ENCODE measurements around the gene PDXDC1.
"Not testable (repeated sequence)": the region's sequence is repeated elsewhere in the genome, so short reads cannot be mapped to it uniquely, and the experiment has no call there.

PDXDC1 gene

DNA sequence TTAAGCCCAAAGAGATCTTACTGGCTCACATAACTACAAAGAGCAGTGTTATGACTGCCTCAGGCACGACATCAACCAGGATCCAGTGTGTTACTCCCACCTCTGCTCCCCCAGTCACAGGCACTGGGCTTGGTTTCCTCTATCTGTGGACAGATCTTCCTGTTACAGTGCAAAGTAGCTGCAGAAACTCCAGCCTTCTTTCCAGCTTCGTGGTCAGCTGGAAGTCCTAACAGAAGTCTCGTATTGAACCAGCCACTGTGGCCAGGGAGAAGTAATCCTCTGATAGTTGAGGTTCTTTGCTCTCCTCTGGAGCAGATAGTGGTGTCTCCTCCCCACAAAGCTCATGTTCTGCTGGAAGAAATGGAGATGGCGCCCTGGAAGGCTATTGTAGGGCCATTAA is 41.5 kb downstream of the PDXDC1 start:
- peak; percentile 47 to 64 for DNase-seq

GRCh38 chr16:15016951-15017580 is 42.2 kb downstream of the PDXDC1 start:
- not testable (repeated sequence) for DNase-seq

GRCh38 chr16:15021429-15021828 is 46.6 kb downstream of the PDXDC1 start:
- not testable (repeated sequence) for DNase-seq

DNA sequence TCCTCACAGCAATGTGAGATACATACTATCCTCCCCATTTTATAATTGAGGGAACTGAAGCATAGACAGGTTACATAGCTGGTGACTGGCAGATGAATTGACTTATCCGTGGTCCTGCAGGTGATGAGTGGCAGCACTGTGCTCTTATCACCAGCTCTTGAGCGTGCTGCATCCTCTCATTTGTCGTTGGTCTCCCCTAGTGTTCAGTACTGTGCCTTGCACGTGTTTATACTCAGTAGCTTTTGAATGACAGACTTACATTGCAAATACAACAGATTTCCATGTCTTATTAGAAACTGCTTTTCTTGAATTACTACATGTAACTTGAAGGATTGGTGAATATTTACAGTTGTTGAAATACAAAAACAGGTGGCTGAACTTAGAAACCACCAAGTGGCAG is 47.4 kb downstream of the PDXDC1 start:
- DNase-seq = peak; percentile 67 to 77

GRCh38 chr16:15023381-15024077 is 48.7 kb downstream of the PDXDC1 start:
- DNase-seq = not testable (repeated sequence)

DNA sequence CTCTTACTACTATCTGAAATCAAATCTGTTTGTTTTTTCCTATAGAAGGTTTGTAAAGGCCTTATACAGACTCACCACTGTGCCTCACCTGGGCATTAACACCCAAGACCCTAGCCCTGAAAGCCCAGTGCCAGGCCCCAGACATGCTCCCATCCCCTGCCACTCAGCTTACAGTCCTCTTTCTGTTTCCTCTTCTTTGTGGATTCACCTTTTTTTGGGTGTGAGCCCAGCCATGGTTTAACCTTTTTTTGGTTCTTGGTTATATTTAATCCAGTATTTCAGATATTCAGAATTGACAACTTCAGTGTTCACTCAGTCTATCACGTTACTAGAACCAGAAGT is 50.0 kb downstream of the PDXDC1 start:
- not testable (repeated sequence) for DNase-seq

GRCh38 chr16:15025234-15025951 is 50.6 kb downstream of the PDXDC1 start:
- not testable (repeated sequence) for DNase-seq

GRCh38 chr16:15027051-15027450 is 52.2 kb downstream of the PDXDC1 start:
- not testable (repeated sequence) for DNase-seq

GRCh38 chr16:15027503-15028344 is 52.9 kb downstream of the PDXDC1 start:
- DNase-seq = not testable (repeated sequence)

DNA sequence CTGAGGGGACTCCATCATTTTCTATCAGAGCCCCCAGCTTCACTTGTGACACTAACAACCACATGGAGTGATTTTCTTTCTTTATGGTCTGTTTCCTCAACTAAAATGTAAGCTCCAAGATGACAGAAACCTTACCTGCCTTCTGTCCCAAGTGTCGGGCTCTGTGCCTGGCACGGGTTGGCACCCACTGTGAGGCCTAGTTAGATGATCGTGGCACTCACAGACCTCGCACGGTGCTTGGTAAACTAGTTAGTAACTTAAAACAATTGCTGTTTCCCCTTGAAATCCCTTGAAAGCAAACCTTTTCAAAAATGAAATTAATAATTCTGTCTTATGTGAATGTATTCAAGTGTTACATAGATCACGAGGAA is 53.5 kb downstream of the PDXDC1 start:
- not testable (repeated sequence) for DNase-seq

- DNase-seq = not testable (repeated sequence)
These were observed 54.2 kb downstream of the PDXDC1 start for GRCh38 chr16:15028801-15029698.

GRCh38 chr16:15029749-15030148 is 54.9 kb downstream of the PDXDC1 start:
- DNase-seq = not testable (repeated sequence)

- DNase-seq = peak; percentile 75 to 79
These were observed 56.4 kb downstream of the PDXDC1 start for GRCh38 chr16:15031179-15031578.

GRCh38 chr16:15031586-15031985 is 56.8 kb downstream of the PDXDC1 start:
- DNase-seq = peak; percentile 2 to 24

DNA sequence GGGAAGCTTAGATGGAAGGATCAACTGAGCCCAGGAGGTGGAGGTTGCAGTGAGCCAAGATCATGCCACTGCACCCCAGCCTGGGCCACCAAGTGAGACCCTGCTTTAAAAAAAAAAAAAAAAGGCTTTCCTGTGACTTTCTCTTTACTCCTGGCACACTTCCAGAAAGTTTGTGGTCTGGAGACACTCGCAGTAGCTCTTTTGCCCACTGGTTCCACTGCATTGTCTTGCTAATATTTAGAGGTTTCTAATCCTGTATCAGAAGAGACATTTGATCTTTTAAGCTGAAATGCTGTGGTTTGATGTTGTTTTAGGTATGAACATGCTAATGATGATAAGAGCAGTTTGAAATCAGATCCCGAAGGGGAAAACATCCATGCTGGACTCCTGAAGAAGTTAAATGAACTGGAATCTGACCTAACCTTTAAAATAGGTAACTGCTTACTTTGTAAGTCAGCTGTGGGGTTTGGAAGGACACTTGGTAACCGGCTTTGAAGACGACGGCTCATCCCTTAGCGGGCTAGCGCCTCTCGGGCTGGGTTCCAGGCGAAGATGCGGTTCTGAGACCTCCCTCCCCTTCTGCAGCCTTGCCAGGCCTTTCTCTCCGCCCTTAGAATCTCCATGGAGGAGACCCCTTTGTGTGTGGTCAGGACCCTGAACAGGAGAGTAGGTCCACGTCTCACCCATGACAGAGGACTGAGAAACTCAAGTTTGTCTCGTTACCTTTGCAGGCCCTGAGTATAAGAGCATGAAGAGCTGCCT is 57.9 kb downstream of the PDXDC1 start:
- DNase-seq = peak in 1 of 2 experiments; percentile 27

DNA sequence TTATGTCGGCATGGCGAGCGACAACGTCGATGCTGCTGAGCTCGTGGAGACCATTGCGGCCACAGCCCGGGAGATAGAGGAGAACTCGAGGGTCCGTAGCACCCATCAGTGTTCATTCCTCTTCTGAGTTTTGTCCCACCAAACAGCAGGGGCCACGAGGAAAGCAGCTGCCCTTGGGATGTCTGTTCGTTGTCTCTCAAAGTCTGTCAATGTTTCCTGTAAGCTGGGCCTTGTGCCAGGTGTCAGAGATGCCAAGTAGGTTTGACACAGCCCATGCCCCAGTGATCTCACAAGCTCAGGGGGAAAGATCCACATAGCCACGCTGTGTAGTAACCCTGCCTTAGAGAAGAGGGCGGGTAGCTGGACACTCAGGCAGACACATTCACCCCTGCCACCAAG is 58.5 kb downstream of the PDXDC1 start:
- no peak for DNase-seq

- no peak for DNase-seq
These were observed 59.7 kb downstream of the PDXDC1 start for GRCh38 chr16:15034266-15035162.

- DNase-seq = no peak
These were observed 60.4 kb downstream of the PDXDC1 start for GRCh38 chr16:15035163-15035729.

DNA sequence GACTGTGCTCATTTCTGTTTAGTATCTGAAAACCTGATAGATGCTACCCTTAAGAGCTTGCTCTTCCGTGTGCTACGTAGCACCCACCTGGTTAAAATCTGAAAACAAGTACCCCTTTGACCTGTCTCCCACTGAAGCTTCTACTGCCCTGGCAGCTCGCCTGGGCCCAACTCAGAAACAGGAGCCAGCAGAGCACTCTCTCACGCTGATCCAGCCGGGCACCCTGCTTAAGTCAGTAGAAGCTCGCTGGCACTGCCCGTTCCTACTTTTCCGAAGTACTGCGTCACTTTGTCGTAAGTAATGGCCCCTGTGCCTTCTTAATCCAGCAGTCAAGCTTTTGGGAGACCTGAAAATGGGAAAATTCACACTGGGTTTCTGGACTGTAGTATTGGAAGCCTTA is 62.2 kb downstream of the PDXDC1 start:
- no peak for DNase-seq

GRCh38 chr16:15037745-15038144 is 62.9 kb downstream of the PDXDC1 start:
- no peak for DNase-seq
